PC-9 (cell line): Measurements from ENCODE around the gene GJC1. TPM values are rescaled to one million over a fixed set of nuclear protein-coding genes. Genes with fewer than 3 reads are reported as not detected.

Source experiments
- BruUV-seq: library from RNA; stranded (reverse); fragments of 400-500 nt; replicated peaks from 2 replicates; lab custom pipeline; 2021; lab: Mats Ljungman, UMichigan
- CTCF ChIA-PET: fragments of 300-600 bp; sonication (Branson Sonifier 250); formaldehyde crosslinking; loops from one replicate; lab custom pipeline; 2022; ENCODE audit warnings: antibody characterized with exemption; lab: Charles Lee
- POLR2A ChIA-PET: fragments of 300-600 bp; sonication (Branson Sonifier 250); formaldehyde crosslinking; loops from one replicate; lab custom pipeline; 2022; ENCODE audit warnings: antibody characterized with exemption; ENCODE audit not compliant: unreplicated experiment; lab: Charles Lee
- DNase-seq, 2 experiments: peaks; one replicate each; pipeline versions ENCODE4 v3.0.0 to v3.0.0-alpha.2; 2015 to 2022; ENCODE audit warnings: mixed read lengths in 1 of 2
- H2AFZ ChIP-seq: fragments of 200-600 bp; sonication (generic); 2 replicates; pipeline ENCODE4 v1.8.1; 2017; ENCODE audit warnings: antibody characterized with exemption
- H3F3A ChIP-seq: fragments of 200-600 bp; sonication (generic); 2 replicates; pipeline ENCODE4 v1.8.1; 2017; ENCODE audit warnings: antibody characterized with exemption, mild to moderate bottlenecking, low read depth; ENCODE audit not compliant: insufficient read depth
- H3K27ac ChIP-seq: fragments of 200-600 bp; sonication (generic); 2 replicates; pipeline ENCODE4 v1.6.1; 2016; ENCODE audit warnings: mixed run types
- H3K27me3 ChIP-seq: fragments of 200-600 bp; sonication (generic); 2 replicates; pipeline ENCODE4 v1.6.1; 2016; ENCODE audit warnings: low read depth, mixed run types; ENCODE audit not compliant: insufficient read depth
- H3K36me3 ChIP-seq: fragments of 200-600 bp; sonication (generic); 2 replicates; pipeline ENCODE4 v1.6.1; 2016; ENCODE audit warnings: low read depth, mixed run types
- H3K4me1 ChIP-seq: fragments of 200-600 bp; sonication (generic); replicated peaks from 2 replicates; pipeline ENCODE4 v1.6.1; 2016; ENCODE audit warnings: mixed run types; ENCODE audit not compliant: insufficient read depth
- H3K4me2 ChIP-seq: fragments of 200-600 bp; sonication (generic); 2 replicates; pipeline ENCODE4 v1.6.1; 2017; ENCODE audit warnings: mixed run types
- H3K4me3 ChIP-seq: fragments of 200-600 bp; sonication (generic); 2 replicates; pipeline ENCODE4 v1.6.1; 2016; ENCODE audit warnings: mixed run types
- H3K79me2 ChIP-seq: fragments of 200-600 bp; sonication (generic); 2 replicates; pipeline ENCODE4 v1.6.1; 2017; ENCODE audit warnings: low read depth, mixed run types
- H3K9me2 ChIP-seq: fragments of 200-600 bp; sonication (generic); 2 replicates; pipeline ENCODE4 v1.8.1; 2017; ENCODE audit warnings: mild to moderate bottlenecking; ENCODE audit not compliant: insufficient read depth
- H3K9me3 ChIP-seq: fragments of 200-600 bp; sonication (generic); 2 replicates; pipeline ENCODE4 v1.8.1; 2016; ENCODE audit warnings: low read depth; ENCODE audit not compliant: insufficient read depth
- H4K20me1 ChIP-seq: fragments of 200-600 bp; sonication (generic); 2 replicates; pipeline ENCODE4 v1.8.1; 2017; ENCODE audit not compliant: insufficient read depth
- EZH2 ChIP-seq: fragments of 200-600 bp; sonication (generic); IDR thresholded peaks from 2 replicates; pipeline ENCODE4 v1.8.0; 2017; ENCODE audit warnings: antibody characterized with exemption, low read depth
- intact Hi-C: fragments of 100-400 bp; cut with micrococcal nuclease; formaldehyde crosslinking; loops from one replicate; pipeline ENCODE4 v1.10.0; 2022; ENCODE audit not compliant: unreplicated experiment
- total RNA-seq: library from RNA; stranded (reverse); gene quantifications from 2 replicates; pipeline ENCODE4 v1.2.3, GENCODE V29; 2021
- TF ChIP-seq, protein P1 (sequence below): fragments of 200-600 bp; sonication (generic); conservative IDR thresholded peaks from 2 replicates; pipeline ENCODE4 v1.6.1; 2017; ENCODE audit warnings: mixed run types, antibody characterized with exemption, mild to moderate bottlenecking, moderate library complexity

The GJC1 gene
- total RNA-seq, 1 experiment from 2014 or later = 42.6 TPM

DNA sequence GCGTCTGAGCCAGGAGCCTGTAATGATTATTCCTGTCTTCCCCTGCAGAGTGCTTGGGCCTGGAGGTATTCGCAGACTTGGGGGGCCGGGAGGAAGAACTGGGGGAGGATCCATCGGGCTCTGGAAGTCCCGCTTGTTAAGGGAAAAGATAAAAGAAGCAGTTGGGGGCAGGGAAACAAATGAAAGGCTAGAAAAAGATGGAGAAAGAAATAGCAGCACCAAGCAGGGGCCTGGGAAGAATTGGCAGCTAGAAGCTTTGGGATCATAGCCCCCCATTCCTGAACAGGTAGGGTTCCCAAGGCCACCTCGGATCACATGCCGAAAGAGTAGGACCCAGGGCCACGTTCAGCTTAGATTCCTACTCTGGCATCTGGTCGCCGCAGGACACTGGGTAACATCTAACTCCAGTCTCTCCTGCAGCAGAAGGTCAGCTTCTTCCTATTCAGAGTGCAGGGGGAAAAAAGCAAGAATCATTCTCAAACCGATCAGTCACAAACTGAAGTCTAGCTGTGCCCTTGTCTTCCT is 47.7 kb downstream of the GJC1 start:
- no peak overlapping the region for H2AFZ ChIP-seq
- intact Hi-C loops = no loop called here
- no peaks in the 10 kb centered on the region for H3F3A ChIP-seq
- H3K36me3 ChIP-seq = no peaks in the 10 kb centered on the region
- no peaks in the 10 kb centered on the region for H3K4me1 ChIP-seq
- H3K9me2 ChIP-seq = no peaks in the 10 kb centered on the region
- H3K27me3 ChIP-seq = no peaks in the 10 kb centered on the region
- H3K4me2 ChIP-seq = no peak overlapping the region
- CTCF ChIA-PET = interaction anchor here (0.5 kb wide), 1 partner anchor 41 kb away, joined by 4 read pairs; no protein-coding TSS in a partner anchor
- POLR2A ChIA-PET = interaction anchor here (0.6 kb wide), 1 partner anchor 1004 kb away, joined by 5 read pairs; the partner anchor contains the start of gene DUSP3
- H3K4me3 ChIP-seq = no peak overlapping the region
- H4K20me1 ChIP-seq = no peaks in the 10 kb centered on the region
- no peaks in the 10 kb centered on the region for H3K79me2 ChIP-seq
- DNase-seq = no peak
- H3K27ac ChIP-seq = no peak overlapping the region
- H3K9me3 ChIP-seq = no peaks in the 10 kb centered on the region
- BruUV-seq = no TSS peak
- no peak for TF ChIP-seq EZH2
- TF ChIP-seq, protein P1, sequence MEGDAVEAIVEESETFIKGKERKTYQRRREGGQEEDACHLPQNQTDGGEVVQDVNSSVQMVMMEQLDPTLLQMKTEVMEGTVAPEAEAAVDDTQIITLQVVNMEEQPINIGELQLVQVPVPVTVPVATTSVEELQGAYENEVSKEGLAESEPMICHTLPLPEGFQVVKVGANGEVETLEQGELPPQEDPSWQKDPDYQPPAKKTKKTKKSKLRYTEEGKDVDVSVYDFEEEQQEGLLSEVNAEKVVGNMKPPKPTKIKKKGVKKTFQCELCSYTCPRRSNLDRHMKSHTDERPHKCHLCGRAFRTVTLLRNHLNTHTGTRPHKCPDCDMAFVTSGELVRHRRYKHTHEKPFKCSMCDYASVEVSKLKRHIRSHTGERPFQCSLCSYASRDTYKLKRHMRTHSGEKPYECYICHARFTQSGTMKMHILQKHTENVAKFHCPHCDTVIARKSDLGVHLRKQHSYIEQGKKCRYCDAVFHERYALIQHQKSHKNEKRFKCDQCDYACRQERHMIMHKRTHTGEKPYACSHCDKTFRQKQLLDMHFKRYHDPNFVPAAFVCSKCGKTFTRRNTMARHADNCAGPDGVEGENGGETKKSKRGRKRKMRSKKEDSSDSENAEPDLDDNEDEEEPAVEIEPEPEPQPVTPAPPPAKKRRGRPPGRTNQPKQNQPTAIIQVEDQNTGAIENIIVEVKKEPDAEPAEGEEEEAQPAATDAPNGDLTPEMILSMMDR = no peak

DNA sequence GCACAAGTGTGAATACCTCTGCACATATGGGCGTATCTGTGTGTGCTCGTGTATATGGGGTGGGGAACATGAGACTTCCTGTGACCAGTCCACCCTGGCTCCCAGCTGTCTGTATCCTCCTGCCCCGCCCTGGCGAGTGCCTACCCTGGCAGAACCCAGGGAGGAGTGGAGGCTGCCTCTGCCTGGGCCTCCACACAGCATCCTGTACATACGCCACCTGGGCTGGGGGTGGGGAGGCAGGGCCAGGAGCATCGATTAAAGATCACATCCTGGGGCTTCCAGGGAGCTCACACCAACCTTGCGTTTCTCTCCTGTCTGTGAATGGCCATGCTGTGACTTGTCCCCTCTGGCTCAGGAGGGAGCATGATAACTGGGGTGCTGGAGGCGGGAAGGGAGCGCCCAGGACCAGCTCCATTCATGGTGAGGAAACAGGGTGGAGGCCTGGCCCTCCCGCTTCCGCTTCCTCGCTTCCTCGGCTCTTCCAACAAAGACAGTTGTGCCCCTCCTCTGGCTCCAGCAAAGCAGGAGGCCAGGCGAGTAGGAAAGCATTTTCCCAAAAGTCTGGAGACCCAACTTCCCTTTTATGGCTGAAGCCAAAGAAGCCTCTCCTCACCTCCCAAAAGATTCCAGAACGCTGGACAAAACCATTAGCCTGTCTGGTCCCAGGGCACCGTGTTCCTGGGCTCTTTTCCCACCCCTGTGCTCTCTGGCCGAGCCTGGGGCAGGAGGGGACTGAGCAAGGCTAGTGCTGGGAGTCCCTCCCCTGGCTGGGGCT is 48.3 kb downstream of the GJC1 start:
- no peak overlapping the region for H3K4me3 ChIP-seq
- no peaks in the 10 kb centered on the region for H3K9me3 ChIP-seq
- no peaks in the 10 kb centered on the region for H3F3A ChIP-seq
- no peaks in the 10 kb centered on the region for H3K79me2 ChIP-seq
- no peak overlapping the region for H3K4me2 ChIP-seq
- no peak overlapping the region for H3K27ac ChIP-seq
- no peaks in the 10 kb centered on the region for H3K27me3 ChIP-seq
- H3K36me3 ChIP-seq = no peaks in the 10 kb centered on the region
- TF ChIP-seq EZH2 = no peak
- TF ChIP-seq, protein P1 = no peak
- POLR2A ChIA-PET = interaction anchor here (0.7 kb wide), 2 partner anchors 47 to 327 kb away, joined by 4 read pairs; no protein-coding TSS in a partner anchor
- intact Hi-C loops = no loop called here
- no TSS peak for BruUV-seq
- DNase-seq = no peak
- no peak overlapping the region for H2AFZ ChIP-seq
- CTCF ChIA-PET = interaction anchor here (0.5 to 0.6 kb wide), 2 partner anchors 42 to 87 kb away, joined by 3 to 4 read pairs; no protein-coding TSS in a partner anchor
- no peaks in the 10 kb centered on the region for H3K9me2 ChIP-seq
- no peaks in the 10 kb centered on the region for H4K20me1 ChIP-seq
- H3K4me1 ChIP-seq = no peaks in the 10 kb centered on the region

- ChIA-PET POLR2A (interaction anchor here (0.7 kb wide), 2 partner anchors 48 to 326 kb away, joined by 4 read pairs; no protein-coding TSS in a partner anchor), CTCF (interaction anchor here (0.6 kb wide), 1 partner anchor 88 kb away, joined by 3 read pairs; no protein-coding TSS in a partner anchor)
- H3K27me3 ChIP-seq = no peaks in the 10 kb centered on the region
- no peaks in the 10 kb centered on the region for H3K9me3 ChIP-seq
- H3K4me3 ChIP-seq = no peak overlapping the region
- H3K79me2 ChIP-seq = no peaks in the 10 kb centered on the region
- no peaks in the 10 kb centered on the region for H3F3A ChIP-seq
- H3K9me2 ChIP-seq = no peaks in the 10 kb centered on the region
- no peaks in the 10 kb centered on the region for H3K36me3 ChIP-seq
- no peak overlapping the region for H3K27ac ChIP-seq
- no TSS peak for BruUV-seq
- no peak overlapping the region for H2AFZ ChIP-seq
- intact Hi-C loops = no loop called here
- no peak overlapping the region for H3K4me2 ChIP-seq
- peaks cover 5% of the 10 kb centered on the region; the same call in 1 of the 2 replicates for H3K4me1 ChIP-seq
- DNase-seq = no peak
- TF ChIP-seq EZH2 = no peak
- TF ChIP-seq, protein P1 = no peak
- no peaks in the 10 kb centered on the region for H4K20me1 ChIP-seq
Observed at GRCh38 chr17:44780845-44781480, 49.1 kb downstream of the GJC1 start.
